Measurements from ENCODE around the gene PRR11.
A peak's percentile ranks its signal among the peaks of the same experiment; 100 is the strongest.

PRR11 gene

GRCh38 chr17:59161477-59161876 is 5.9 kb downstream of the PRR11 start:
- no peak overlapping the region for H3K4me2 ChIP-seq (ENCODE audit: low read depth, low read length, poor library complexity, severe bottlenecking)
- TF ChIP-seq EZH2phosphoT487 (conservative IDR thresholded peaks at IDR 0.05; ENCODE audit: low read length) (no peak), CTCF (IDR thresholded peaks at IDR 0.05; ENCODE audit: insufficient read depth, low read length, poor library complexity, severe bottlenecking) (no peak)
- H3K27ac ChIP-seq (ENCODE audit: low read depth, low read length): no peak overlapping the region
- H2AFZ ChIP-seq (ENCODE audit: low read depth, low read length, severe bottlenecking): no peak overlapping the region
- H4K20me1 ChIP-seq (ENCODE audit: low read depth, low read length): no peaks in the 10 kb centered on the region
- H3K9me3 ChIP-seq (ENCODE audit: insufficient read depth, low read length): no peaks in the 10 kb centered on the region
- no peak overlapping the region for H3K9ac ChIP-seq (ENCODE audit: low read length)
- H3K27me3 ChIP-seq (ENCODE audit: low read length): no peaks in the 10 kb centered on the region
- H3K36me3 ChIP-seq (ENCODE audit: low read length): no peaks in the 10 kb centered on the region; the same call in 1 of the 2 replicates
- H3F3A ChIP-seq (ENCODE audit: insufficient read depth): peaks cover 5% of the 10 kb centered on the region
- H3K4me3 ChIP-seq (ENCODE audit: insufficient read depth, low read length, poor library complexity, severe bottlenecking): no peak overlapping the region
- peaks cover 99% of the 10 kb centered on the region for H3K79me2 ChIP-seq (ENCODE audit: insufficient read depth, low read length)
- H3K9me2 ChIP-seq (replicated peaks; ENCODE audit: insufficient read depth, low read length): no peaks in the 10 kb centered on the region

DNA sequence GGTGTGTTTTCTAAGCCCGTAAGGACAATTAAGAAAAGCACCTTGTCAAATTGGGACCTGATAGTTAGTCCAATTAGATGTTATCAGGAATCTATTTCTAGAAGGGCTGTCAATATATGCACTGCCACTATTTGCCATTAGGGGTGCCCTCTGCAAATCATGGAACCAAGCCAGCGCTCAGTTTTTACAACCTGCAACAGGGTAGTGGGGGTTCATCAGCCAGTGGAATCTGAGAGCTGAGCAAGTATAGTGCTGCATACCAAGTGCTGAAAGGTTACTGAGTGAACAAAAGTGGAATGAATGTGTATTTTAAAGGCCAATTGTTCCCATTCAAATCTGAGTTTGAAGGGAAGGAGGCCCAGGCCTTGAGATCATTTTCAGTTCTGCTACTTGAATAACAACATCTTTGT is 10.4 kb downstream of the PRR11 start:
- Histone ChIP-seq H3K27me3 (ENCODE audit: low read length) (no peaks in the 10 kb centered on the region), H3K79me2 (ENCODE audit: insufficient read depth, low read length) (peaks cover 87% of the 10 kb centered on the region), H3K4me3 (ENCODE audit: insufficient read depth, low read length, poor library complexity, severe bottlenecking) (no peak overlapping the region), H3K4me2 (ENCODE audit: low read depth, low read length, poor library complexity, severe bottlenecking) (peak overlapping the region; percentile 0), H3K27ac (ENCODE audit: low read depth, low read length) (no peak overlapping the region), H3K9me3 (ENCODE audit: insufficient read depth, low read length) (no peaks in the 10 kb centered on the region), H3K9ac (ENCODE audit: low read length) (no peak overlapping the region), H4K20me1 (ENCODE audit: low read depth, low read length) (peaks cover 3% of the 10 kb centered on the region; the same call in 1 of the 2 replicates), H3F3A (ENCODE audit: insufficient read depth) (no peaks in the 10 kb centered on the region; the same call in 1 of the 2 replicates), H3K36me3 (ENCODE audit: low read length) (peaks cover 13% of the 10 kb centered on the region; the same call in 1 of the 2 replicates), H3K9me2 (replicated peaks; ENCODE audit: insufficient read depth, low read length) (no peaks in the 10 kb centered on the region), H2AFZ (ENCODE audit: low read depth, low read length, severe bottlenecking) (no peak overlapping the region)
- TF ChIP-seq EZH2phosphoT487 (conservative IDR thresholded peaks at IDR 0.05; ENCODE audit: low read length) (no peak), CTCF (IDR thresholded peaks at IDR 0.05; ENCODE audit: insufficient read depth, low read length, poor library complexity, severe bottlenecking) (peak; percentile 47)

GRCh38 chr17:59167571-59168001 is 12.0 kb downstream of the PRR11 start:
- Histone ChIP-seq H3K27ac (ENCODE audit: low read depth, low read length) (no peak overlapping the region), H3K4me2 (ENCODE audit: low read depth, low read length, poor library complexity, severe bottlenecking) (no peak overlapping the region), H3K9me3 (ENCODE audit: insufficient read depth, low read length) (no peaks in the 10 kb centered on the region), H3K9ac (ENCODE audit: low read length) (no peak overlapping the region), H3K36me3 (ENCODE audit: low read length) (peaks cover 21% of the 10 kb centered on the region; the same call in 1 of the 2 replicates), H3K4me3 (ENCODE audit: insufficient read depth, low read length, poor library complexity, severe bottlenecking) (no peak overlapping the region), H3K9me2 (replicated peaks; ENCODE audit: insufficient read depth, low read length) (no peaks in the 10 kb centered on the region), H2AFZ (ENCODE audit: low read depth, low read length, severe bottlenecking) (no peak overlapping the region), H4K20me1 (ENCODE audit: low read depth, low read length) (peaks cover 3% of the 10 kb centered on the region; the same call in 1 of the 2 replicates), H3K27me3 (ENCODE audit: low read length) (no peaks in the 10 kb centered on the region), H3F3A (ENCODE audit: insufficient read depth) (no peaks in the 10 kb centered on the region), H3K79me2 (ENCODE audit: insufficient read depth, low read length) (peaks cover 75% of the 10 kb centered on the region)
- no peak for TF ChIP-seq CTCF (IDR thresholded peaks at IDR 0.05; ENCODE audit: insufficient read depth, low read length, poor library complexity, severe bottlenecking)
- TF ChIP-seq EZH2phosphoT487 (conservative IDR thresholded peaks at IDR 0.05; ENCODE audit: low read length): no peak
